Measurements from ENCODE around the gene KRT4.

DNA sequence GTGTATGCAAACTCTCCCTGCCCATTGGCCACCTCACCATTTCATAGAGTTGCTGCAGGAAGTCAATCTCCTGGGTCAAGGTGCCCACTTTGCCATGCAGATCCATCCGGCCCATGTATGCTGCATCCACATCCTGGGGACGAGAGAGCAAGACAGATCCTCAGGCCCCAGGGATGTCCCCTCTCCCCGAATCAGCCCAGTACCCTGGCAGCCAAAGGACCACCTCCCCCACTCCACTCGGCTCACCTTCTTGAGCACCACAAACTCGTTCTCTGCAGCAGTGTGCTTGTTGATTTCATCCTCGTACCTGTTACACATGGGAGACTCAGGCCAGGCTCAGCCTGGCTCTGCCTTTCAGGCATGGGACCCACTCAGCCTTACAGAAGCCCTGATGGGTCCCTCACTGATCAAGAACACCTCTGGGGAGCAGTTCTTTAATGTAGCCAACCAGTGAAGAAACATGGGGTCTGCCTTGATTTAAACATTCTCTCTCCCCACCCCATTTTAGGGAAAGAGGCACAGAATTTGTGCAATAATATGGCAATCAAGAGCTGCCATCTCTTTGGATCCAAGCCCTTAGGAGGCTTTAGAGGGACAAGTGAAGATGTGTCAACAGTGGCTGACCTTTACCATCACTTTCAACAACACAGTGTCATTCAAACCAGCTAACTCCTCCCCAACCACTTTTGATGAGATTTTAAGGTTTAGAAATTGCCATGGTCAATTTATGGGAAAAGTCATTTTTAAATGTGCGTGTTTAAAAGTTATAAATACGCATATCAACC lies 16.3 kb upstream of the KRT4 start:
- no peak for TF ChIP-seq POLR2A (IDR thresholded peaks at IDR 0.05)
- TF ChIP-seq, protein P1, sequence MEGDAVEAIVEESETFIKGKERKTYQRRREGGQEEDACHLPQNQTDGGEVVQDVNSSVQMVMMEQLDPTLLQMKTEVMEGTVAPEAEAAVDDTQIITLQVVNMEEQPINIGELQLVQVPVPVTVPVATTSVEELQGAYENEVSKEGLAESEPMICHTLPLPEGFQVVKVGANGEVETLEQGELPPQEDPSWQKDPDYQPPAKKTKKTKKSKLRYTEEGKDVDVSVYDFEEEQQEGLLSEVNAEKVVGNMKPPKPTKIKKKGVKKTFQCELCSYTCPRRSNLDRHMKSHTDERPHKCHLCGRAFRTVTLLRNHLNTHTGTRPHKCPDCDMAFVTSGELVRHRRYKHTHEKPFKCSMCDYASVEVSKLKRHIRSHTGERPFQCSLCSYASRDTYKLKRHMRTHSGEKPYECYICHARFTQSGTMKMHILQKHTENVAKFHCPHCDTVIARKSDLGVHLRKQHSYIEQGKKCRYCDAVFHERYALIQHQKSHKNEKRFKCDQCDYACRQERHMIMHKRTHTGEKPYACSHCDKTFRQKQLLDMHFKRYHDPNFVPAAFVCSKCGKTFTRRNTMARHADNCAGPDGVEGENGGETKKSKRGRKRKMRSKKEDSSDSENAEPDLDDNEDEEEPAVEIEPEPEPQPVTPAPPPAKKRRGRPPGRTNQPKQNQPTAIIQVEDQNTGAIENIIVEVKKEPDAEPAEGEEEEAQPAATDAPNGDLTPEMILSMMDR (IDR thresholded peaks at IDR 0.05 in 8 of 11, conservative IDR thresholded peaks at IDR 0.05 in 3 of 11): no peak
